MCF 10A (cell line): ENCODE measurements around the gene VAC14. TPM values are rescaled to one million over a fixed set of nuclear protein-coding genes. Genes with fewer than 3 reads are reported as not detected.

Experiments
- BruUV-seq: library from RNA; stranded (reverse); fragments of 400-500 nt; replicated peaks from 2 replicates; lab custom pipeline; 2021; lab: Mats Ljungman, UMichigan
- CTCF ChIA-PET: fragments of 300-600 bp; sonication (Branson Sonifier 250); formaldehyde crosslinking; extraction: SDS; loops from one replicate; lab custom pipeline; 2021; ENCODE audit warnings: antibody characterized with exemption, inconsistent platforms; lab: Yijun Ruan, JAX
- POLR2A ChIA-PET: fragments of 300-600, 350-650 bp; sonication (Branson Sonifier 250); formaldehyde crosslinking; extraction: SDS; loops from one replicate; lab custom pipeline; 2020; ENCODE audit warnings: antibody characterized with exemption, inconsistent platforms; lab: Yijun Ruan, JAX
- DNase-seq: peaks from one replicate; pipeline ENCODE4 v3.0.0-alpha.2; 2018; ENCODE audit not compliant: unreplicated experiment
- H3K27ac Mint-ChIP-seq: one replicate; pipeline ENCODE4 v1.8.0; 2022; ENCODE audit warnings: mild to moderate bottlenecking, low read depth, mixed read lengths; ENCODE audit not compliant: unreplicated experiment
- H3K27me3 Mint-ChIP-seq: one replicate; pipeline ENCODE4 v1.8.0; 2022; ENCODE audit warnings: mixed read lengths; ENCODE audit not compliant: insufficient read depth, unreplicated experiment
- H3K36me3 Mint-ChIP-seq: one replicate; pipeline ENCODE4 v1.8.0; 2022; ENCODE audit warnings: mild to moderate bottlenecking, moderate library complexity, mixed read lengths; ENCODE audit not compliant: insufficient read depth, unreplicated experiment
- H3K4me1 Mint-ChIP-seq: one replicate; pipeline ENCODE4 v1.8.0; 2022; ENCODE audit warnings: mixed read lengths; ENCODE audit not compliant: insufficient read depth, unreplicated experiment
- H3K4me3 Mint-ChIP-seq: one replicate; pipeline ENCODE4 v1.8.0; 2022; ENCODE audit warnings: mild to moderate bottlenecking, moderate library complexity, mixed read lengths; ENCODE audit not compliant: unreplicated experiment
- H3K9me3 Mint-ChIP-seq: one replicate; pipeline ENCODE4 v1.8.0; 2022; ENCODE audit warnings: mixed read lengths; ENCODE audit not compliant: unreplicated experiment
- intact Hi-C: fragments of 100-400 bp; cut with micrococcal nuclease; formaldehyde crosslinking; loops from 2 replicates; pipeline ENCODE4 v1.14.1; 2022
- total RNA-seq: library from RNA; stranded (reverse); gene quantifications from 2 replicates; pipeline ENCODE4 v1.2.3, GENCODE V29; 2022
- TF ChIP-seq, protein P1 (sequence below): fragments of 200-600 bp; IDR thresholded peaks from one replicate; pipeline ENCODE4 v1.8.0; 2022; ENCODE audit warnings: antibody characterized with exemption, mild to moderate bottlenecking; ENCODE audit not compliant: unreplicated experiment

VAC14 gene
- total RNA-seq, 1 experiment from 2014 or later = 25.5 TPM

DNA sequence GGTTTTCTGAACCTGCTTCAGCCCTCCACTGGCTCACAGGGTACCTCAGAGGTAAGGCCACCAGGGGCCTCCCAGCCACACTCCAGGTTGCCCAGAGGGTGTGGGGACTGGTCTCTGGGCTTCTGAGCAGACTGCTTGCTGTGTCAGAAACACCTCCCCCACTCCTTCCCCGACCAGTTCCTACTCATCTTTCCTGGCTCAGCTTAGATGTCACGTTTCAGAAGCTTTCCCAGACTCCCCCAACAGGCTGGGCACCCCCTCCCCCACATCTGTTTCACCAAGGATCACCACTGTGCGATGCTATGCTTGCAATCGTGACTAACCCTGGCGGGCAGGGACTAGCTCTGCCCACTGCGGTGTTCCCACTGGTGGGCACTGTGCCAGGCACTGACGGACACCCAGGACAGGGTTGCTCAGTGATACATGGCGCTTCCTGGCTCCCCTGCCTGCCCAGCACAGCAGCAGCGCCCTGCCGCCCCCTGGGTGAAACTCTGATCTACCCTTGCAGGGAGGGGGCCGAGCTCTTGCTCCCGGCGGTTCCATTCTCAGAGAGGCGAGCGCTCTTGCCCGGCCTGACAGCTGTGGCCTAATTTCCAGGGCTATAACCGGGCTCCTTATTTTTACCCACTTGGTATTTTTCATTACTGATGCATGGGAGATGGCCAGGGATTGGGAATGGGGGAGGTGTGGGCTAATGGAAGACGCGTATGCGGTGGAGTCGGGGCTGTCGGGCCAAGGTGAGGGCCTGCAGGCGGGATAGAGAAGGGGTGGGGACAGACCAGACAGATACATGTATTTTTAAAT, 85.7 kb downstream of the VAC14 start:
- no peaks in the 10 kb centered on the region for H3K27me3 Mint-ChIP-seq
- peak; percentile 99 for DNase-seq
- H3K9me3 Mint-ChIP-seq = no peaks in the 10 kb centered on the region
- peak overlapping the region; percentile 60 for H3K4me3 Mint-ChIP-seq
- TF ChIP-seq, protein P1, sequence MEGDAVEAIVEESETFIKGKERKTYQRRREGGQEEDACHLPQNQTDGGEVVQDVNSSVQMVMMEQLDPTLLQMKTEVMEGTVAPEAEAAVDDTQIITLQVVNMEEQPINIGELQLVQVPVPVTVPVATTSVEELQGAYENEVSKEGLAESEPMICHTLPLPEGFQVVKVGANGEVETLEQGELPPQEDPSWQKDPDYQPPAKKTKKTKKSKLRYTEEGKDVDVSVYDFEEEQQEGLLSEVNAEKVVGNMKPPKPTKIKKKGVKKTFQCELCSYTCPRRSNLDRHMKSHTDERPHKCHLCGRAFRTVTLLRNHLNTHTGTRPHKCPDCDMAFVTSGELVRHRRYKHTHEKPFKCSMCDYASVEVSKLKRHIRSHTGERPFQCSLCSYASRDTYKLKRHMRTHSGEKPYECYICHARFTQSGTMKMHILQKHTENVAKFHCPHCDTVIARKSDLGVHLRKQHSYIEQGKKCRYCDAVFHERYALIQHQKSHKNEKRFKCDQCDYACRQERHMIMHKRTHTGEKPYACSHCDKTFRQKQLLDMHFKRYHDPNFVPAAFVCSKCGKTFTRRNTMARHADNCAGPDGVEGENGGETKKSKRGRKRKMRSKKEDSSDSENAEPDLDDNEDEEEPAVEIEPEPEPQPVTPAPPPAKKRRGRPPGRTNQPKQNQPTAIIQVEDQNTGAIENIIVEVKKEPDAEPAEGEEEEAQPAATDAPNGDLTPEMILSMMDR = no peak
- H3K36me3 Mint-ChIP-seq = peaks cover 16% of the 10 kb centered on the region
- intact Hi-C loops = loop anchor here (1.0 to 2.0 kb wide), 4 partner anchors 20 to 56 kb away; partner anchors contain the start of gene MTSS2
- H3K4me1 Mint-ChIP-seq = peaks cover 34% of the 10 kb centered on the region
- no TSS peak for BruUV-seq
- peak overlapping the region; percentile 96 for H3K27ac Mint-ChIP-seq
- CTCF ChIA-PET = interaction anchor here (0.7 to 3.0 kb wide), 16 partner anchors 13 to 178 kb away, joined by 3 to 26 read pairs (median 4); no protein-coding TSS in a partner anchor
- POLR2A ChIA-PET = interaction anchor here (0.5 to 2.6 kb wide), 25 partner anchors 8 to 870 kb away, joined by 3 to 20 read pairs (median 4); partner anchors contain the start of gene VAC14

DNA sequence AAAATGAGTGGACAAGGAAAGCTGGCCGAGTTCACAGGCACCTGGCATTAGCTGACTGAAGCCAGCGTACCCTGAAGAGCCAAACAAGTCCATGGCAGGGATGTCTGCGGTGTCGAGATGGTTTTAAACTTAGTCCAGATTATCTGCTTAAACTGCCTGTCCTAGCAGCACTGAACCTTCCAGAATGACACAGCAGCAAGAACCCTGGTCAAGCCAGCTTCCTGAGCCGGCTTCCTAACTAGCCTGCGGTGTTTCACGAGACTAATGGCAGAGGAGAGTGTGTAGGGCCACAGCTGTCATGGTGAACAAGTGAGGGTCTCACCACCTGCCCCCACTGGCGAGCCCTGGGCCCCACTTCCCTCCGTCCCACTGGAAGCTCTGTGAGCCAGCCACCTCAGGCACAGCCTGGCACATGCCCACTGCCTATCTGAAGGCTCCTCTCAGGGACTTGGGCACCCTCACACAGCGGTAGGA, 86.3 kb downstream of the VAC14 start:
- TF ChIP-seq, protein P1 = no peak
- DNase-seq = no peak
- H3K9me3 Mint-ChIP-seq = no peaks in the 10 kb centered on the region
- peak overlapping the region; percentile 60 for H3K4me3 Mint-ChIP-seq
- BruUV-seq = no TSS peak
- ChIA-PET CTCF (interaction anchor here (0.6 to 3.0 kb wide), 10 partner anchors 18 to 60 kb away, joined by 3 to 26 read pairs (median 6); no protein-coding TSS in a partner anchor), POLR2A (interaction anchor here (0.5 to 2.6 kb wide), 12 partner anchors 9 to 56 kb away, joined by 3 to 20 read pairs (median 6); no protein-coding TSS in a partner anchor)
- peaks cover 34% of the 10 kb centered on the region for H3K4me1 Mint-ChIP-seq
- H3K27ac Mint-ChIP-seq = peak overlapping the region; percentile 96
- intact Hi-C loops = loop anchor here (1.0 to 2.0 kb wide), 4 partner anchors 20 to 57 kb away; partner anchors contain the start of gene MTSS2
- no peaks in the 10 kb centered on the region for H3K27me3 Mint-ChIP-seq
- H3K36me3 Mint-ChIP-seq = peaks cover 12% of the 10 kb centered on the region

DNA sequence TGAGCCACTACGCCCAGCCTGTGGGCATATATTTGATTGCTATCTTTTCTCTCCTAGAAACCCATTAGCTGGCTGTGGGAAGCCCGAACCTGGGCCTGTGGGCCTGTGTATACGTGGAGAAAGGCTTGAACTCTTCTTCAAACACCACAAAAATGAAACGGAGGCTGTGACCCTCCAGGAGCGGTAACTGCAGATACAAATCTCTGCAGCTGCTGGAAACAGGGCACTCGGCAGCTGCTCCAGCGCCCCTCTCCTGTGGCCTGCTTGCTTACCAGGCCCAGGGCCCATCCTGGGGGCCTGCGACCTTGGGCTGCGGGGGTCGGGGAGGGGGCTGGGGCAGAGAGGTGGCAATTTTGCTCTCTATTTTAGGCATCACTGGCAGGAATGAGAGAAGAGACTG, 87.1 kb downstream of the VAC14 start:
- no peak for DNase-seq
- ChIA-PET POLR2A (interaction anchor here (2.6 kb wide), 2 partner anchors 12 to 32 kb away, joined by 16 to 18 read pairs; no protein-coding TSS in a partner anchor), CTCF (interaction anchor here (1.8 to 3.0 kb wide), 4 partner anchors 18 to 57 kb away, joined by 7 to 26 read pairs (median 10); no protein-coding TSS in a partner anchor)
- H3K4me1 Mint-ChIP-seq = peaks cover 34% of the 10 kb centered on the region
- TF ChIP-seq, protein P1 = no peak
- intact Hi-C loops = loop anchor here (2.0 kb wide), 2 partner anchors 19 to 25 kb away; no protein-coding TSS in a partner anchor
- H3K27ac Mint-ChIP-seq = peak overlapping the region; percentile 96
- H3K36me3 Mint-ChIP-seq = peaks cover 8% of the 10 kb centered on the region
- no TSS peak for BruUV-seq
- no peak overlapping the region for H3K4me3 Mint-ChIP-seq
- no peaks in the 10 kb centered on the region for H3K27me3 Mint-ChIP-seq
- no peaks in the 10 kb centered on the region for H3K9me3 Mint-ChIP-seq

DNA sequence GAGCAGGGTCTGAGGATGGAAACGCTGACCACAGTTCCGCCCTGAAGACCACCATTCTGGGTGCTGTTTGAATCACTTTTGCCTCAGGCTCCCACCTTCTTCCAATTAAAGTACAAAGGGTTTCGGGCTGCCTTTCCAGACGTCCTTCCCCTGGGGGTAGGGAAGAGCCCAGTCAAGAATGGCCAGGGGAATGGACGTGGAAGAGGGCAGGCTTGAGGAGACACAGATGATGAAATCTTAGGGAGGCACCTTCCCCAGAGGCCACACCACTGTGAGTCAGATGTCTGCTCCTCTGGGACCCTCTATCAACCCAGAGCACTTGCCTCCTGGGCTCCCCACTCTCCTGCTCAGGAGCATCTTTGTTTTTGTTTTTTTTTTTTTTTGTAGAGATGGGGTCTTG, 87.6 kb downstream of the VAC14 start:
- no peaks in the 10 kb centered on the region for H3K9me3 Mint-ChIP-seq
- peaks cover 8% of the 10 kb centered on the region for H3K36me3 Mint-ChIP-seq
- ChIA-PET CTCF (interaction anchor here (1.0 kb wide), 1 partner anchor 48 kb away, joined by 3 read pairs; no protein-coding TSS in a partner anchor), POLR2A (no interaction called here)
- peak overlapping the region; percentile 96 for H3K27ac Mint-ChIP-seq
- peak; percentile 44 for DNase-seq
- TF ChIP-seq, protein P1 = no peak
- peaks cover 34% of the 10 kb centered on the region for H3K4me1 Mint-ChIP-seq
- intact Hi-C loops = no loop called here
- BruUV-seq = no TSS peak
- no peak overlapping the region for H3K4me3 Mint-ChIP-seq
- H3K27me3 Mint-ChIP-seq = no peaks in the 10 kb centered on the region
